ENCODE results near the gene RAB6B.

The RAB6B gene

DNA sequence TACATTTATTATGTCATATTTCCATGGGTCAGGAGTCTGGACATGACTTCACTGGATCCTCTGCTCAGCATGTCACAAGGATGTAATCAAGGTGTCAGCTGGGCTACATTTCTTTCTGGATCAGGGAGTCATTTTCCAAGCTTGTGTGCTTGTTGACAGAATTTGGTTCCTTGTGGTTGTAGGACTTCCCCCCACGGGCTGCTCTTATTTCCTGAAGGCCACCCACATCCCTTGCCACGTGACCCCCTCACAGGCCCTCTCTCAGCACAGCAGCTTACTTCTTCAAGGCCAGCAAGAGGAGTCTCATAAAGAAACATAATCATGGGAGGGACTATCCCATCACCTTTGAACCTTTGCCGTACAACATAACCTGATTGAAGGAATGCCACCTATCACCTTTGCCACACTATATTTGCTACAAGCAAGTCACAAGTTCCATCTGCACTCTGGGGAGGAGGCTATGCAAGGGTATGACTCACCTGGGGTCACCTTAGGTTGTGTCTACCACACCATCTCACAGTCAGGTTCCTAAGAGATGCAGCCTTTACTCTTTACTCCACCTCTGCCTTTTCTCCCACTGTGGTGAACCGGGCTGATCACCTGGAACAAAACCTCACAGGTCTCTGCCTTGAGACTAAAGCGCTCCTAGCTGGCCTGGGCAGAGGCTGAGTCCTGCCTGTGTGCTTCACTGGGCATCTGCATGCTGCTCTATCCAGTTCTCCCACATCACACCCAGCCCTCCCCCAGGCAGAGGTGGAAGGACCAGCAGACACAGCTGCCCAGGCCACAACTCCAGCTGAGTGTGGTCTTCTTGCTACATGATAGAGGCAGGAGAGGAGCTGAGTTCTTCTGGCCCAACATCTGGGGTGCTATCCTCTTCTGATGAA, 13.5 kb downstream of the RAB6B start:
- no peak for DNase-seq (ENCODE audit: low read depth in 1 of 2, low spot score in 1 of 2)
- Histone ChIP-seq H3K4me3 (replicated peaks; ENCODE audit: insufficient read depth, low read length) (no peak overlapping the region), H3K27ac (replicated peaks) (no peak overlapping the region), H3K27me3 (ENCODE audit: insufficient read depth, poor library complexity, severe bottlenecking) (no peaks in the 10 kb centered on the region)
- TF ChIP-seq, protein P1, sequence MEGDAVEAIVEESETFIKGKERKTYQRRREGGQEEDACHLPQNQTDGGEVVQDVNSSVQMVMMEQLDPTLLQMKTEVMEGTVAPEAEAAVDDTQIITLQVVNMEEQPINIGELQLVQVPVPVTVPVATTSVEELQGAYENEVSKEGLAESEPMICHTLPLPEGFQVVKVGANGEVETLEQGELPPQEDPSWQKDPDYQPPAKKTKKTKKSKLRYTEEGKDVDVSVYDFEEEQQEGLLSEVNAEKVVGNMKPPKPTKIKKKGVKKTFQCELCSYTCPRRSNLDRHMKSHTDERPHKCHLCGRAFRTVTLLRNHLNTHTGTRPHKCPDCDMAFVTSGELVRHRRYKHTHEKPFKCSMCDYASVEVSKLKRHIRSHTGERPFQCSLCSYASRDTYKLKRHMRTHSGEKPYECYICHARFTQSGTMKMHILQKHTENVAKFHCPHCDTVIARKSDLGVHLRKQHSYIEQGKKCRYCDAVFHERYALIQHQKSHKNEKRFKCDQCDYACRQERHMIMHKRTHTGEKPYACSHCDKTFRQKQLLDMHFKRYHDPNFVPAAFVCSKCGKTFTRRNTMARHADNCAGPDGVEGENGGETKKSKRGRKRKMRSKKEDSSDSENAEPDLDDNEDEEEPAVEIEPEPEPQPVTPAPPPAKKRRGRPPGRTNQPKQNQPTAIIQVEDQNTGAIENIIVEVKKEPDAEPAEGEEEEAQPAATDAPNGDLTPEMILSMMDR (IDR thresholded peaks at IDR 0.05; ENCODE audit: insufficient read depth, low read length), result no peak
- TF ChIP-seq GABPA (IDR thresholded peaks at IDR 0.05; ENCODE audit: low read depth) (no peak), POLR2AphosphoS5 (IDR thresholded peaks at IDR 0.05; ENCODE audit: low read depth) (no peak)
- TF ChIP-seq, protein P2, sequence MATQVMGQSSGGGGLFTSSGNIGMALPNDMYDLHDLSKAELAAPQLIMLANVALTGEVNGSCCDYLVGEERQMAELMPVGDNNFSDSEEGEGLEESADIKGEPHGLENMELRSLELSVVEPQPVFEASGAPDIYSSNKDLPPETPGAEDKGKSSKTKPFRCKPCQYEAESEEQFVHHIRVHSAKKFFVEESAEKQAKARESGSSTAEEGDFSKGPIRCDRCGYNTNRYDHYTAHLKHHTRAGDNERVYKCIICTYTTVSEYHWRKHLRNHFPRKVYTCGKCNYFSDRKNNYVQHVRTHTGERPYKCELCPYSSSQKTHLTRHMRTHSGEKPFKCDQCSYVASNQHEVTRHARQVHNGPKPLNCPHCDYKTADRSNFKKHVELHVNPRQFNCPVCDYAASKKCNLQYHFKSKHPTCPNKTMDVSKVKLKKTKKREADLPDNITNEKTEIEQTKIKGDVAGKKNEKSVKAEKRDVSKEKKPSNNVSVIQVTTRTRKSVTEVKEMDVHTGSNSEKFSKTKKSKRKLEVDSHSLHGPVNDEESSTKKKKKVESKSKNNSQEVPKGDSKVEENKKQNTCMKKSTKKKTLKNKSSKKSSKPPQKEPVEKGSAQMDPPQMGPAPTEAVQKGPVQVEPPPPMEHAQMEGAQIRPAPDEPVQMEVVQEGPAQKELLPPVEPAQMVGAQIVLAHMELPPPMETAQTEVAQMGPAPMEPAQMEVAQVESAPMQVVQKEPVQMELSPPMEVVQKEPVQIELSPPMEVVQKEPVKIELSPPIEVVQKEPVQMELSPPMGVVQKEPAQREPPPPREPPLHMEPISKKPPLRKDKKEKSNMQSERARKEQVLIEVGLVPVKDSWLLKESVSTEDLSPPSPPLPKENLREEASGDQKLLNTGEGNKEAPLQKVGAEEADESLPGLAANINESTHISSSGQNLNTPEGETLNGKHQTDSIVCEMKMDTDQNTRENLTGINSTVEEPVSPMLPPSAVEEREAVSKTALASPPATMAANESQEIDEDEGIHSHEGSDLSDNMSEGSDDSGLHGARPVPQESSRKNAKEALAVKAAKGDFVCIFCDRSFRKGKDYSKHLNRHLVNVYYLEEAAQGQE (IDR thresholded peaks at IDR 0.05; ENCODE audit: insufficient replicate concordance, low read depth), result no peak

GRCh38 chr3:133881492-133881891, 14.2 kb downstream of the RAB6B start:
- Histone ChIP-seq H3K27me3 (ENCODE audit: insufficient read depth, poor library complexity, severe bottlenecking) (no peaks in the 10 kb centered on the region), H3K4me3 (replicated peaks; ENCODE audit: insufficient read depth, low read length) (no peak overlapping the region), H3K27ac (replicated peaks) (no peak overlapping the region)
- TF ChIP-seq GABPA (IDR thresholded peaks at IDR 0.05; ENCODE audit: low read depth) (no peak), POLR2AphosphoS5 (IDR thresholded peaks at IDR 0.05; ENCODE audit: low read depth) (no peak)
- no peak for DNase-seq (ENCODE audit: low read depth in 1 of 2, low spot score in 1 of 2)

DNA sequence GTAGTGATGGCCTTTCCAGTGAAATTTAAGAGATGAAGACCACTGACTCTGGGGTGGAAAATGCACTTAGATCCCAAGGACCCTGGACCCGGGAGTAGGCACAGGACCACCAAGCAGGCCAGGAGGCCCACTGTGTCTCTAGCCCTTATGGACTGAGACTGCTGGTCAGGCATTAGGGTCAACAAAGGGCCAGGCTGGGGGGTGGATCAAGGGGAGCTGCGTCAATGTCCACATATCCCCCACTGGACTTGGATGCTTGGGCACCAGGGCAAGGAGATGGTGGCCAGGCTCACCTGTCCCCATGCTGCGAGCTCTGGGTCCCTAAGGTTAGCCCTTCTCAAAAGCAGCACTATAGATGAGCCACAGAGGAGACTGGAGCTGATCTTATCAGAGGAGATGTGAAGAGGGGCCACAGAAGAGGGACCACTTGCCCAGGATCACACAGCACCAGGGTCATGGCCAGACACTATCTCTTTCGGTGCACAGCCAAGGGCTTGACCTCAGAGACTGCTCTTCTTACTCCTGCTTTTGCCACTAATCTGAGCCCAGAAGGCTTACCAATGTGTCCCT, 14.7 kb downstream of the RAB6B start:
- DNase-seq (ENCODE audit: low read depth in 1 of 2, low spot score in 1 of 2), result no peak
- H3K27me3 ChIP-seq (ENCODE audit: insufficient read depth, poor library complexity, severe bottlenecking), result no peaks in the 10 kb centered on the region
- no peak overlapping the region for H3K4me3 ChIP-seq (replicated peaks; ENCODE audit: insufficient read depth, low read length)
- TF ChIP-seq POLR2AphosphoS5 (IDR thresholded peaks at IDR 0.05; ENCODE audit: low read depth), result no peak
- no peak for TF ChIP-seq GABPA (IDR thresholded peaks at IDR 0.05; ENCODE audit: low read depth)
- TF ChIP-seq, protein P1 (IDR thresholded peaks at IDR 0.05; ENCODE audit: insufficient read depth, low read length), result no peak
- TF ChIP-seq SPI1 (IDR thresholded peaks at IDR 0.05; ENCODE audit: borderline replicate concordance, low read depth), result no peak
- TF ChIP-seq, protein P2 (IDR thresholded peaks at IDR 0.05; ENCODE audit: insufficient replicate concordance, low read depth), result no peak
- no peak overlapping the region for H3K27ac ChIP-seq (replicated peaks)

GRCh38 chr3:133880287-133880686, 15.4 kb downstream of the RAB6B start:
- Histone ChIP-seq H3K4me3 (replicated peaks; ENCODE audit: insufficient read depth, low read length) (no peak overlapping the region), H3K27ac (replicated peaks) (no peak overlapping the region; the same call in 1 of the 2 replicates), H3K27me3 (ENCODE audit: insufficient read depth, poor library complexity, severe bottlenecking) (no peaks in the 10 kb centered on the region)
- DNase-seq (ENCODE audit: low read depth in 1 of 2, low spot score in 1 of 2), result no peak
- TF ChIP-seq POLR2AphosphoS5 (IDR thresholded peaks at IDR 0.05; ENCODE audit: low read depth), result no peak
- TF ChIP-seq SPI1 (IDR thresholded peaks at IDR 0.05; ENCODE audit: borderline replicate concordance, low read depth), result no peak
- TF ChIP-seq, protein P1 (IDR thresholded peaks at IDR 0.05; ENCODE audit: insufficient read depth, low read length), result no peak
- TF ChIP-seq, protein P2 (IDR thresholded peaks at IDR 0.05; ENCODE audit: insufficient replicate concordance, low read depth), result no peak
- no peak for TF ChIP-seq GABPA (IDR thresholded peaks at IDR 0.05; ENCODE audit: low read depth)

Data from HL-60 (cell line).